IMR-90 (cell line): ENCODE data around the gene MPG. TPM values are rescaled to one million over a fixed set of nuclear protein-coding genes. Genes with fewer than 3 reads are reported as not detected.

Experiments used
- ATAC-seq: fragments of 200-7000 bp; cut with Tn5 transposase; 2 replicates; pipeline ENCODE4 v1.9.1; 2020; ENCODE audit warnings: low read depth, mild to moderate bottlenecking, moderate library complexity
- BruUV-seq: library from RNA; stranded (reverse); fragments of 400-500 nt; replicated peaks from 2 replicates; lab custom pipeline; 2021; lab: Mats Ljungman, UMichigan
- CTCF ChIA-PET: fragments of 300-600 bp; formaldehyde crosslinking; extraction: SDS; loops from one replicate; lab custom pipeline; 2021; ENCODE audit warnings: antibody characterized with exemption; lab: Yijun Ruan, JAX
- POLR2A ChIA-PET: fragments of 300-600 bp; sonication (Branson Sonifier 250); formaldehyde crosslinking; loops from one replicate; lab custom pipeline; 2022; ENCODE audit warnings: antibody characterized with exemption; ENCODE audit not compliant: unreplicated experiment; lab: Charles Lee
- DNase-seq: peaks from one replicate; pipeline ENCODE4 v3.0.0; 2013
- H2AFZ ChIP-seq: replicated peaks from 2 replicates; pipeline ENCODE3; 2013; ENCODE audit warnings: low read length, mild to moderate bottlenecking; ENCODE audit not compliant: poor library complexity
- H2AK5ac ChIP-seq: 2 replicates; pipeline ENCODE4 v1.6.1; 2013; ENCODE audit warnings: low read depth, low read length, inconsistent platforms
- H2AK9ac ChIP-seq: replicated peaks from 2 replicates; pipeline ENCODE3; 2013; ENCODE audit warnings: mild to moderate bottlenecking, low read depth, low read length, moderate library complexity; ENCODE audit not compliant: poor library complexity
- H2BK120ac ChIP-seq: 2 replicates; pipeline ENCODE4 v1.6.1; 2013; ENCODE audit warnings: low read depth, low read length, inconsistent platforms
- H2BK15ac ChIP-seq: 3 replicates; pipeline ENCODE4 v1.6.1; 2013; ENCODE audit warnings: low read depth, low read length, inconsistent platforms
- H2BK20ac ChIP-seq: 2 replicates; pipeline ENCODE4 v1.6.1; 2013; ENCODE audit warnings: low read depth, mild to moderate bottlenecking, inconsistent platforms, low read length, moderate library complexity
- H2BK5ac ChIP-seq: 2 replicates; pipeline ENCODE4 v1.6.1; 2013; ENCODE audit warnings: mild to moderate bottlenecking, low read depth, low read length, inconsistent platforms; ENCODE audit not compliant: poor library complexity, severe bottlenecking
- H3K14ac ChIP-seq: replicated peaks from 2 replicates; pipeline ENCODE4 v1.6.1; 2013; ENCODE audit warnings: low read depth, low read length, inconsistent platforms
- H3K18ac ChIP-seq: 2 replicates; pipeline ENCODE4 v1.6.1; 2013; ENCODE audit warnings: low read depth, low read length, control low read depth
- H3K23ac ChIP-seq: 2 replicates; pipeline ENCODE4 v1.6.1; 2013; ENCODE audit warnings: low read depth, low read length, inconsistent platforms
- H3K27ac ChIP-seq: 2 replicates; pipeline ENCODE4 v1.5.1; 2013; ENCODE audit warnings: mild to moderate bottlenecking, control low read depth, low read length; ENCODE audit not compliant: insufficient read depth
- H3K27me3 ChIP-seq: 2 replicates; pipeline ENCODE4 v1.6.1; 2013; ENCODE audit warnings: low read length; ENCODE audit not compliant: control insufficient read depth, insufficient read depth
- H3K36me3 ChIP-seq: 2 replicates; pipeline ENCODE4 v1.6.1; 2013; ENCODE audit warnings: low read length, mixed read lengths; ENCODE audit not compliant: control insufficient read depth, insufficient read depth
- H3K4ac ChIP-seq: 2 replicates; pipeline ENCODE4 v1.6.1; 2013; ENCODE audit warnings: low read depth, low read length, inconsistent platforms
- H3K4me1 ChIP-seq: 2 replicates; pipeline ENCODE4 v1.6.1; 2013; ENCODE audit warnings: low read length, mixed read lengths; ENCODE audit not compliant: control insufficient read depth, insufficient read depth
- H3K4me2 ChIP-seq: 2 replicates; pipeline ENCODE4 v1.6.1; 2013; ENCODE audit warnings: low read depth, mild to moderate bottlenecking, control low read depth, low read length, moderate library complexity
- H3K4me3 ChIP-seq: 2 replicates; pipeline ENCODE4 v1.5.1; 2013; ENCODE audit warnings: low read depth, mild to moderate bottlenecking, control low read depth, low read length, moderate library complexity; ENCODE audit not compliant: insufficient read depth
- H3K56ac ChIP-seq: 2 replicates; pipeline ENCODE4 v1.6.1; 2013; ENCODE audit warnings: low read length, inconsistent platforms; ENCODE audit not compliant: insufficient read depth; ENCODE audit errors: extremely low read depth
- H3K79me1 ChIP-seq, 2 experiments: 2 replicates each; pipeline ENCODE4 v1.6.1; 2013; ENCODE audit warnings: low read length in 2 of 2, inconsistent platforms in 1 of 2, low read depth in 1 of 2
- H3K9ac ChIP-seq: 2 replicates; pipeline ENCODE4 v1.6.1; 2013; ENCODE audit warnings: low read depth, low read length, control low read depth
- H3K9me1 ChIP-seq: 2 replicates; pipeline ENCODE4 v1.6.1; 2013; ENCODE audit warnings: low read length, inconsistent platforms; ENCODE audit not compliant: insufficient read depth
- H3K9me3 ChIP-seq: 2 replicates; pipeline ENCODE4 v1.6.1; 2013; ENCODE audit warnings: low read length; ENCODE audit not compliant: control insufficient read depth, insufficient read depth
- H4K20me1 ChIP-seq: 2 replicates; pipeline ENCODE4 v1.6.1; 2013; ENCODE audit warnings: low read length, inconsistent platforms; ENCODE audit not compliant: insufficient read depth
- H4K5ac ChIP-seq: 2 replicates; pipeline ENCODE4 v1.6.1; 2013; ENCODE audit warnings: mild to moderate bottlenecking, low read depth, low read length, control low read depth
- H4K8ac ChIP-seq, 2 experiments: 2 replicates each; pipeline ENCODE4 v1.6.1; 2013; ENCODE audit warnings: low read depth in 2 of 2, low read length in 2 of 2, control low read depth in 1 of 2, inconsistent platforms in 1 of 2
- H4K91ac ChIP-seq: 2 replicates; pipeline ENCODE4 v1.6.1; 2013; ENCODE audit warnings: low read depth, low read length, inconsistent platforms; ENCODE audit not compliant: insufficient read depth
- CEBPB ChIP-seq: IDR thresholded peaks from 2 replicates; pipeline ENCODE4 v1.6.1; 2012; ENCODE audit warnings: low read depth, low read length, improper control_type of control experiment
- CTCF ChIP-seq: conservative IDR thresholded peaks from 2 replicates; pipeline ENCODE4 v1.5.1; 2012; ENCODE audit warnings: mild to moderate bottlenecking, low read depth, low read length, improper control_type of control experiment
- ELK1 ChIP-seq: fragments of 150-350 bp; IDR thresholded peaks from 2 replicates; pipeline ENCODE4 v1.6.1; 2016; ENCODE audit warnings: low read depth, mild to moderate bottlenecking, low read length, moderate library complexity, borderline replicate concordance
- FOS ChIP-seq: fragments of 150-350 bp; IDR thresholded peaks from 2 replicates; pipeline ENCODE4 v1.6.1; 2016; ENCODE audit warnings: low read depth, low read length
- MAZ ChIP-seq: IDR thresholded peaks from 2 replicates; pipeline ENCODE4 v1.6.1; 2012; ENCODE audit warnings: low read depth, mild to moderate bottlenecking, low read length, improper control_type of control experiment, moderate library complexity, borderline replicate concordance
- NFE2L2 ChIP-seq: fragments of 150-350 bp; IDR thresholded peaks from 2 replicates; pipeline ENCODE4 v1.6.1; 2016; ENCODE audit warnings: low read depth, mild to moderate bottlenecking, low read length
- RAD21 ChIP-seq: IDR thresholded peaks from 2 replicates; pipeline ENCODE4 v1.6.1; 2012; ENCODE audit warnings: low read length, improper control_type of control experiment
- RCOR1 ChIP-seq: IDR thresholded peaks from 2 replicates; pipeline ENCODE4 v1.6.1; 2012; ENCODE audit warnings: mild to moderate bottlenecking, low read length, improper control_type of control experiment; ENCODE audit not compliant: insufficient replicate concordance
- RFX5 ChIP-seq: IDR thresholded peaks from 2 replicates; pipeline ENCODE4 v1.8.0; 2012; ENCODE audit warnings: low read depth, mild to moderate bottlenecking, low read length, moderate library complexity
- SMC3 ChIP-seq: fragments of 150-350 bp; IDR thresholded peaks from 2 replicates; pipeline ENCODE4 v1.6.1; 2016; ENCODE audit warnings: low read depth, mild to moderate bottlenecking, antibody characterized with exemption, low read length, moderate library complexity
- WGBS, 2 experiments: methylation state at CpG; one replicate each; pipeline versions ENCODE4 v1.1.5 to v1.1.7; 2013; ENCODE audit warnings: missing lambda C conversion rate in 2 of 2; ENCODE audit not compliant: insufficient read length in 1 of 2; ENCODE audit errors: extremely low coverage in 2 of 2; 5-methylcytosine and 5-hydroxymethylcytosine counted together
- dilution Hi-C: fragments of 300-500 bp; cut with HindIII; formaldehyde crosslinking; loops from one replicate; pipeline ENCODE4 v1.14.3; 2018; ENCODE audit warnings: low sequenced_read_pairs; ENCODE audit not compliant: unreplicated experiment
- in situ Hi-C: fragments of 300-500 bp; cut with MboI; formaldehyde crosslinking; loops from 3 replicates; pipeline ENCODE4 v1.14.3; 2019; ENCODE audit warnings: low sequenced_read_pairs, inconsistent platforms, mixed read lengths
- intact Hi-C: fragments of 100-400 bp; cut with micrococcal nuclease; formaldehyde crosslinking; loops from 2 replicates; pipeline ENCODE4 v1.10.0; 2022
- polyA plus RNA-seq, 3 experiments: library from polyadenylated mRNA; depleted of rRNA; stranded (reverse); fragments of >200 nt; gene quantifications; 2 replicates each; pipeline ENCODE4 v1.2.3, GENCODE V29; 2012; ENCODE audit warnings: low replicate concordance in 1 of 3
- total RNA-seq: library from RNA; depleted of rRNA; stranded (reverse); fragments of >200 nt; gene quantifications from 2 replicates; pipeline ENCODE4 v1.2.3, GENCODE V29; 2012

The MPG gene
- total and polyA plus RNA-seq, 2 of the 4 experiments (the other 2 are of a cell fraction) = 66.7 to 135 TPM

- dilution Hi-C loops (no loop called here), intact Hi-C loops (no loop called here), in situ Hi-C loops (no loop called here)
- Histone ChIP-seq H3K79me1 (peaks cover 5 to 49% of the 10 kb centered on the region in 2 experiments; a peak in 3 of 4 replicates), H3K36me3 (peaks cover 44% of the 10 kb centered on the region), H3K27me3 (no peaks in the 10 kb centered on the region), H3K4me2 (no peak overlapping the region), H3K4me3 (no peak overlapping the region), H2AFZ (no peak overlapping the region), H2AK5ac (no peak overlapping the region), H4K8ac (no peak overlapping the region), H3K9me1 (no peaks in the 10 kb centered on the region), H4K91ac (no peak overlapping the region), H3K14ac (no peak overlapping the region), H2BK15ac (no peak overlapping the region), H3K18ac (no peak overlapping the region), H3K56ac (no peak overlapping the region), H2BK5ac (no peak overlapping the region), H3K9ac (no peak overlapping the region), H2BK20ac (no peak overlapping the region), H3K27ac (no peak overlapping the region), H4K5ac (no peak overlapping the region), H3K9me3 (no peaks in the 10 kb centered on the region), H2BK120ac (no peak overlapping the region), H4K20me1 (peaks cover 24% of the 10 kb centered on the region), H3K4ac (no peak overlapping the region), H2AK9ac (no peak overlapping the region), H3K4me1 (peaks cover 3% of the 10 kb centered on the region), H3K23ac (no peak overlapping the region)
- CTCF ChIA-PET = interaction anchor here (0.7 to 2.1 kb wide), 2 partner anchors 29 to 32 kb away, joined by 3 to 16 read pairs; no protein-coding TSS in a partner anchor
- DNase-seq = no peak
- ATAC-seq = no peak
- WGBS, 2 experiments = 96% methylated on average over 4 of the region's 5 CpGs; no CpG with 5 or more reads in 1 of the 2 experiments
- BruUV-seq = no TSS peak
- POLR2A ChIA-PET = no interaction called here
- no peak for TF ChIP-seq FOS
- TF ChIP-seq CTCF = no peak
- no peak for TF ChIP-seq MAZ
- no peak for TF ChIP-seq RAD21
- no peak for TF ChIP-seq RCOR1
- TF ChIP-seq NFE2L2 = no peak
- TF ChIP-seq SMC3 = no peak
- no peak for TF ChIP-seq CEBPB
- TF ChIP-seq ELK1 = no peak
- no peak for TF ChIP-seq RFX5
Observed at GRCh38 chr16:94918-95265, 16.9 kb downstream of the MPG start.
